Neural cell (in vitro differentiated cells): ENCODE results near the gene FHOD1. TPM values are rescaled to one million over a fixed set of nuclear protein-coding genes. Genes with fewer than 3 reads are reported as not detected.

Experiments used
- H2AFZ ChIP-seq: fragments of 200-600, 300-800 bp; sonication (generic), shearing (Covaris generic); 2 replicates; pipeline ENCODE4 v1.6.0; 2014; ENCODE audit warnings: low read depth, mild to moderate bottlenecking, antibody characterized with exemption, low read length, moderate library complexity
- H3F3A ChIP-seq: fragments of 200-600 bp; shearing (Covaris generic); 2 replicates; pipeline ENCODE4 v1.6.1; 2016; ENCODE audit warnings: mild to moderate bottlenecking, moderate library complexity, mixed read lengths, antibody characterized with exemption, low read length; ENCODE audit not compliant: insufficient read depth, poor library complexity, severe bottlenecking
- H3K27ac ChIP-seq: fragments of 200-600, 300-800 bp; sonication (generic), shearing (Covaris generic); 2 replicates; pipeline ENCODE4 v1.5.1; 2014; ENCODE audit warnings: mild to moderate bottlenecking, low read length, moderate library complexity
- H3K27me3 ChIP-seq: fragments of 300-800, 200-600 bp; sonication (generic), shearing (Covaris generic); 2 replicates; pipeline ENCODE4 v1.6.0; 2014; ENCODE audit warnings: mild to moderate bottlenecking, low read depth, low read length, moderate library complexity; ENCODE audit not compliant: insufficient read depth
- H3K36me3 ChIP-seq: fragments of 300-800, 200-600 bp; sonication (generic), shearing (Covaris generic); 2 replicates; pipeline ENCODE4 v1.5.1; 2014; ENCODE audit warnings: mild to moderate bottlenecking, antibody characterized with exemption, low read length, moderate library complexity; ENCODE audit not compliant: insufficient read depth
- H3K4me2 ChIP-seq: fragments of 300-800, 200-600 bp; sonication (generic), shearing (Covaris generic); 2 replicates; pipeline ENCODE4 v1.6.0; 2014; ENCODE audit warnings: mild to moderate bottlenecking, low read length
- H3K4me3 ChIP-seq: fragments of 300-800, 200-600 bp; sonication (generic), shearing (Covaris generic); 2 replicates; pipeline ENCODE4 v1.5.1; 2014; ENCODE audit warnings: mild to moderate bottlenecking, low read length, moderate library complexity
- H3K79me2 ChIP-seq: fragments of 200-600 bp; shearing (Covaris generic); replicated peaks from 2 replicates; pipeline ENCODE4 v1.6.0; 2014; ENCODE audit warnings: mild to moderate bottlenecking, low read length, moderate library complexity; ENCODE audit not compliant: insufficient read depth
- H3K9ac ChIP-seq: fragments of 300-800, 200-600 bp; sonication (generic), shearing (Covaris generic); 2 replicates; pipeline ENCODE4 v1.6.1; 2016; ENCODE audit warnings: mild to moderate bottlenecking, low read length, mixed read lengths
- H3K9me2 ChIP-seq: fragments of 200-600 bp; shearing (Covaris generic); 2 replicates; pipeline ENCODE4 v1.6.1; 2016; ENCODE audit warnings: mild to moderate bottlenecking, low read length, mixed read lengths; ENCODE audit not compliant: insufficient read depth
- H3K9me3 ChIP-seq: fragments of 200-600, 300-800 bp; sonication (generic), shearing (Covaris generic); 2 replicates; pipeline ENCODE4 v1.6.1; 2016; ENCODE audit warnings: mild to moderate bottlenecking, mixed run types, low read length, moderate library complexity, mixed read lengths
- H4K20me1 ChIP-seq: fragments of 200-600 bp; shearing (Covaris generic); 2 replicates; pipeline ENCODE4 v1.6.1; 2016; ENCODE audit warnings: mild to moderate bottlenecking, mixed run types; ENCODE audit not compliant: insufficient read depth
- CTCF ChIP-seq: fragments of 450-650 bp; IDR thresholded peaks from 2 replicates; pipeline ENCODE4 v1.5.1; 2014; ENCODE audit warnings: antibody characterized with exemption, mild to moderate bottlenecking, moderate library complexity; ENCODE audit not compliant: poor library complexity, severe bottlenecking
- EP300 ChIP-seq: fragments of 450-650 bp; conservative IDR thresholded peaks from 2 replicates; pipeline ENCODE4 v1.6.1; 2014; ENCODE audit warnings: antibody characterized with exemption, mild to moderate bottlenecking, moderate library complexity; ENCODE audit not compliant: poor library complexity, severe bottlenecking
- EZH2 ChIP-seq: fragments of 200-600, 300-800 bp; shearing (Covaris generic), sonication (generic); IDR thresholded peaks from 2 replicates; pipeline ENCODE4 v1.6.1; 2014; ENCODE audit warnings: antibody characterized with exemption, low read length, borderline replicate concordance, mild to moderate bottlenecking; ENCODE audit not compliant: insufficient read depth, poor library complexity, severe bottlenecking
- MXI1 ChIP-seq: fragments of 450-650 bp; conservative IDR thresholded peaks from 2 replicates; pipeline ENCODE4 v1.6.1; 2014; ENCODE audit warnings: antibody characterized with exemption, mild to moderate bottlenecking; ENCODE audit not compliant: poor library complexity, severe bottlenecking
- POLR2AphosphoS5 ChIP-seq: IDR thresholded peaks from 2 replicates; pipeline ENCODE4 v1.6.1; 2012
- RAD21 ChIP-seq: fragments of 450-650 bp; conservative IDR thresholded peaks from 2 replicates; pipeline ENCODE4 v1.6.1; 2014; ENCODE audit warnings: antibody characterized with exemption, mild to moderate bottlenecking, moderate library complexity
- REST ChIP-seq: IDR thresholded peaks from 2 replicates; pipeline ENCODE4 v1.6.1; 2012; ENCODE audit warnings: borderline replicate concordance
- SMC3 ChIP-seq: fragments of 450-650 bp; conservative IDR thresholded peaks from 2 replicates; pipeline ENCODE4 v1.6.1; 2014; ENCODE audit warnings: antibody characterized with exemption, mild to moderate bottlenecking, moderate library complexity; ENCODE audit not compliant: poor library complexity
- TAF1 ChIP-seq: IDR thresholded peaks from 2 replicates; pipeline ENCODE4 v1.6.1; 2012; ENCODE audit warnings: low read depth
- polyA plus RNA-seq: library from polyadenylated mRNA; depleted of rRNA; stranded (reverse); fragments of >200 nt; gene quantifications from 2 replicates; pipeline ENCODE4 v1.2.3, GENCODE V29; 2014

The FHOD1 gene
- polyA plus RNA-seq, 1 donor from 2014 or later: 6.3 TPM

- Histone ChIP-seq H2AFZ (no peak within 1 kb of the TSS), H3F3A (no peaks in the 10 kb centered on the region), H3K36me3 (no peaks in the 10 kb centered on the region), H3K9ac (no peak within 1 kb of the TSS), H3K27ac (no peak within 1 kb of the TSS), H4K20me1 (no peaks in the 10 kb centered on the region), H3K4me2 (no peak within 1 kb of the TSS), H3K4me3 (no peak within 1 kb of the TSS), H3K79me2 (peaks cover 15% of the 10 kb centered on the region), H3K9me2 (no peaks in the 10 kb centered on the region), H3K27me3 (no peaks in the 10 kb centered on the region), H3K9me3 (no peaks in the 10 kb centered on the region)
- TF ChIP-seq REST (no peak), EP300 (no peak), RAD21 (no peak), MXI1 (no peak), TAF1 (no peak), POLR2AphosphoS5 (no peak), EZH2 (no peak), SMC3 (no peak), CTCF (no peak)
Measured at GRCh38 chr16:67190041-67190440, 57.2 kb downstream of the FHOD1 start, which contains the start of gene EXOC3L1. Gene EXOC3L1, minus strand, starts transcription at chr16:67190136. Its CDS starts 460 bp downstream, at chr16:67189676.

GRCh38 chr16:67188798-67189197 lies 58.5 kb downstream of the FHOD1 start:
- Histone ChIP-seq H3K9me3 (no peaks in the 10 kb centered on the region), H3F3A (no peaks in the 10 kb centered on the region), H3K9me2 (no peaks in the 10 kb centered on the region), H3K27me3 (no peaks in the 10 kb centered on the region), H3K4me3 (no peak overlapping the region), H3K27ac (no peak overlapping the region), H2AFZ (no peak overlapping the region), H3K4me2 (no peak overlapping the region), H3K79me2 (peaks cover 15% of the 10 kb centered on the region), H3K36me3 (no peaks in the 10 kb centered on the region), H4K20me1 (no peaks in the 10 kb centered on the region), H3K9ac (no peak overlapping the region)
- TF ChIP-seq EZH2: no peak
- TF ChIP-seq POLR2AphosphoS5: no peak
- no peak for TF ChIP-seq RAD21
- TF ChIP-seq TAF1: no peak
- no peak for TF ChIP-seq MXI1
- no peak for TF ChIP-seq REST
- no peak for TF ChIP-seq SMC3
- TF ChIP-seq CTCF: no peak
- TF ChIP-seq EP300: no peak
